Neuronal stem cell (in vitro differentiated cells): ENCODE measurements around the gene CPNE5.

ENCODE experiments used
- DNase-seq: peaks from one replicate; pipeline ENCODE4 v3.0.0-alpha.2; 2013; ENCODE audit warnings: low spot score
- H2AFZ ChIP-seq: one replicate; pipeline ENCODE4 v1.6.1; 2013; ENCODE audit warnings: mild to moderate bottlenecking, low read length, inconsistent platforms
- H2AK5ac ChIP-seq: 2 replicates; pipeline ENCODE4 v1.6.1; 2013; ENCODE audit warnings: low read depth, mild to moderate bottlenecking, inconsistent platforms, low read length, moderate library complexity, mixed read lengths
- H2BK120ac ChIP-seq: 2 replicates; pipeline ENCODE4 v1.6.1; 2013; ENCODE audit warnings: low read depth, mild to moderate bottlenecking, inconsistent platforms, low read length, moderate library complexity, mixed read lengths
- H2BK12ac ChIP-seq: one replicate; pipeline ENCODE4 v1.6.1; 2013; ENCODE audit warnings: low read length, inconsistent platforms
- H2BK15ac ChIP-seq: 2 replicates; pipeline ENCODE4 v1.6.1; 2013; ENCODE audit warnings: mild to moderate bottlenecking, low read length, inconsistent platforms, mixed read lengths
- H2BK5ac ChIP-seq: one replicate; pipeline ENCODE4 v1.6.1; 2013; ENCODE audit warnings: inconsistent platforms, mild to moderate bottlenecking, low read length, moderate library complexity
- H3K14ac ChIP-seq: one replicate; pipeline ENCODE4 v1.6.1; 2013; ENCODE audit warnings: low read length, inconsistent platforms
- H3K18ac ChIP-seq: 2 replicates; pipeline ENCODE4 v1.6.1; 2013; ENCODE audit warnings: low read length, inconsistent platforms
- H3K23ac ChIP-seq: 2 replicates; pipeline ENCODE4 v1.6.1; 2013; ENCODE audit warnings: low read depth, mild to moderate bottlenecking, mixed read lengths, low read length, inconsistent platforms; ENCODE audit not compliant: poor library complexity
- H3K27ac ChIP-seq: replicated peaks from 3 replicates; pipeline ENCODE4 v1.5.1; 2013; ENCODE audit warnings: low read length, inconsistent platforms
- H3K27me3 ChIP-seq, 3 experiments: 2 replicates each; pipeline ENCODE4 v1.6.1; 2013; ENCODE audit warnings: low read length in 3 of 3, mild to moderate bottlenecking in 2 of 3, inconsistent platforms in 1 of 3, low read depth in 1 of 3, mixed read lengths in 1 of 3, moderate library complexity in 1 of 3; ENCODE audit not compliant: control insufficient read depth in 3 of 3, insufficient read depth in 3 of 3
- H3K36me3 ChIP-seq, 2 donors: replicated peaks in 1 of 2; 2 replicates each; pipeline ENCODE4 v1.6.1; 2013; ENCODE audit warnings: low read length in 2 of 2; ENCODE audit not compliant: control insufficient read depth in 2 of 2, insufficient read depth in 2 of 2
- H3K4ac ChIP-seq: 2 replicates; pipeline ENCODE4 v1.6.1; 2013; ENCODE audit warnings: inconsistent platforms, mild to moderate bottlenecking, low read length, moderate library complexity
- H3K4me1 ChIP-seq, 2 donors: 1 replicate in 1 of 2; 2 replicates in 1 of 2; pipeline ENCODE4 v1.6.1; 2013; ENCODE audit warnings: low read length in 2 of 2, low read depth in 1 of 2; ENCODE audit not compliant: control insufficient read depth in 2 of 2, insufficient read depth in 1 of 2
- H3K4me2 ChIP-seq: one replicate; pipeline ENCODE4 v1.6.1; 2013; ENCODE audit warnings: mild to moderate bottlenecking, low read length, inconsistent platforms; ENCODE audit not compliant: insufficient read depth, poor library complexity, severe bottlenecking
- H3K4me3 ChIP-seq, 2 donors: 2 replicates each; pipeline ENCODE4 v1.5.1; 2013; ENCODE audit warnings: low read length in 2 of 2, mild to moderate bottlenecking in 2 of 2, inconsistent platforms in 1 of 2, moderate library complexity in 1 of 2
- H3K79me1 ChIP-seq: one replicate; pipeline ENCODE4 v1.6.1; 2013; ENCODE audit warnings: low read depth, mild to moderate bottlenecking, inconsistent platforms, low read length, moderate library complexity
- H3K9ac ChIP-seq: one replicate; pipeline ENCODE4 v1.6.1; 2013; ENCODE audit warnings: mild to moderate bottlenecking, low read depth, low read length, inconsistent platforms; ENCODE audit not compliant: poor library complexity
- H3K9me3 ChIP-seq, 2 donors: replicated peaks in 1 of 2; 2 replicates each; pipeline versions ENCODE3 to v1.6.1; 2013; ENCODE audit warnings: low read length in 2 of 2, mild to moderate bottlenecking in 2 of 2, inconsistent platforms in 1 of 2, low read depth in 1 of 2, mixed read lengths in 1 of 2, moderate library complexity in 1 of 2; ENCODE audit not compliant: control insufficient read depth in 2 of 2, insufficient read depth in 1 of 2
- H4K8ac ChIP-seq: one replicate; pipeline ENCODE4 v1.6.1; 2013; ENCODE audit warnings: low read depth, mild to moderate bottlenecking, inconsistent platforms, low read length, moderate library complexity
- H4K91ac ChIP-seq: one replicate; pipeline ENCODE4 v1.6.1; 2013; ENCODE audit warnings: low read length, low read depth, mild to moderate bottlenecking, inconsistent platforms; ENCODE audit not compliant: poor library complexity
- WGBS, 2 donors: extraction: QIAGEN DNeasy Blood & Tissue Kit; methylation state at CpG; one replicate each; pipeline ENCODE4 v1.1.7; 2013; ENCODE audit warnings: missing lambda C conversion rate in 2 of 2, mixed read lengths in 1 of 2; ENCODE audit not compliant: insufficient read length in 2 of 2, insufficient replicate concordance in 1 of 2; ENCODE audit errors: extremely low coverage in 2 of 2; 5-methylcytosine and 5-hydroxymethylcytosine counted together

Gene CPNE5

DNA sequence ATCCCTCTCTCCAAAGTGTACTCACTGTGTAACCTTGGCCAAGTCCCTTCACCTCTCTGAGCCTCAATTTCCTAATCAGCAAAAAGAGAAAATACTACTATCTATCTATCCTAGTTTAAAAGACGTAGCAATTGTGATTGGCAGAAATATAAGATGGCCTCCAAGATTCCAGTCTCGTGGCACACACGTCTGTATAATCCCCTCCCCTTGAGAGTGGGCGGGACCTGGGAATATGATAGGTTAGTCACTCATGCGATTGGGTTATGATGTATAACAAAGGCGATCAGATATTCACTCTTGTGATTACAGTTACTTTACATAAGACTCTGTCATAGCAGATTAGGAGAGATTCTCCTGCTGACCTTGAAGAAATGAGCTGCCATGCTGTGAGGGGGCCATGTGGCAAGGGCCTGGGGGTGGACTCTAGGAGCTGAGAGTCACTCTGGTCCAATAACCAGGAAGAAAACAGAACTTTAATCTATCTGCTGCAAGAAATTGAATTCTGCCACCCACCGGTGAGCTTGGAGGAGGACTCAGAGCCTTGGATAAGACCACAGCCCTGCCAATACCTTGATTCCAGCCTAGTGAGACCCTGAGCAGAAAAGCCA lies 6.0 kb downstream of the CPNE5 start:
- H4K8ac ChIP-seq = no peak overlapping the region

DNA sequence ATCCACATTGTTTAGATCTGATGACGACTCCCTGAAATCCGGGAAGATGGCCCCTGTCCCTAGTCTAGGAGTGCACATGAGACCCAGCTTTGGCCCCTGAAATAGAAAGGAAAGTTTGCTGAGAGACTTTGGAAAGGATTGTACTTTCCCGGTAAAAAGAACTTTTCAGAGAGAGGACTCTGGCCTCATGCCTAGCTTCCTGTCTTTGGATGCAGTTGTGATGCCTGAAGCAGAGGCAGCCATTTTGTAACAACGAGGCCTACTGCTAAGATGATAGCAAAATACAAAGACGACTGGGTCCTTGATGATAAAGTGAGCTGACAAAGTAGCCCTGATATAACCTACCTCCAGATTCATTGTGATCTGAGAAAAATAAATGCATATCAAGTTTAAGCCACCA lies 6.9 kb downstream of the CPNE5 start:
- no peak overlapping the region for H3K4ac ChIP-seq
- no peak overlapping the region for H4K91ac ChIP-seq
- no peak overlapping the region for H2BK120ac ChIP-seq
- H3K36me3 ChIP-seq = no peaks in the 10 kb centered on the region
- H2BK12ac ChIP-seq = no peak overlapping the region
- H3K4me3 ChIP-seq = no peak overlapping the region
- no peak overlapping the region for H3K9ac ChIP-seq
- no peak overlapping the region for H2AFZ ChIP-seq
- no peaks in the 10 kb centered on the region for H3K79me1 ChIP-seq
- H4K8ac ChIP-seq = no peak overlapping the region
- no peak overlapping the region for H2BK15ac ChIP-seq
- no peak overlapping the region for H2AK5ac ChIP-seq
- H3K18ac ChIP-seq = no peak overlapping the region
- H3K27me3 ChIP-seq = peaks cover 0 to 18% (median 17%) of the 10 kb centered on the region in 3 experiments
- H3K9me3 ChIP-seq = peaks cover 0 to 3% of the 10 kb centered on the region in 2 donors
- H3K23ac ChIP-seq = no peak overlapping the region
- peaks cover 7 to 16% of the 10 kb centered on the region in 2 donors for H3K4me1 ChIP-seq
- no peak overlapping the region for H3K27ac ChIP-seq
- H3K14ac ChIP-seq = no peak overlapping the region
- DNase-seq = no peak
- no peak overlapping the region for H3K4me2 ChIP-seq
- WGBS, 2 donors = no CpG with 5 or more reads among the region's 5 CpGs
- H2BK5ac ChIP-seq = no peak overlapping the region

More for the DNA sequence above, 6.0 kb downstream of the CPNE5 start:
- no peak overlapping the region for H2BK12ac ChIP-seq
- H3K27me3 ChIP-seq = peaks cover 4 to 28% (median 27%) of the 10 kb centered on the region in 3 experiments
- H2AFZ ChIP-seq = no peak overlapping the region
- peaks cover 2 to 7% of the 10 kb centered on the region in 2 donors for H3K4me1 ChIP-seq
- no peak overlapping the region for H3K27ac ChIP-seq
- no peak overlapping the region for H4K91ac ChIP-seq
- H3K79me1 ChIP-seq = no peaks in the 10 kb centered on the region
- no CpG with 5 or more reads among the region's 7 CpGs for WGBS, 2 donors
- no peak overlapping the region for H3K18ac ChIP-seq
- no peak overlapping the region for H3K14ac ChIP-seq
- H2AK5ac ChIP-seq = no peak overlapping the region
- no peaks in the 10 kb centered on the region for H3K36me3 ChIP-seq
- H2BK5ac ChIP-seq = no peak overlapping the region
- no peak overlapping the region for H2BK120ac ChIP-seq
- H3K4me3 ChIP-seq = no peak overlapping the region
- no peak overlapping the region for H3K23ac ChIP-seq
- H2BK15ac ChIP-seq = no peak overlapping the region
- H3K9ac ChIP-seq = no peak overlapping the region
- H3K9me3 ChIP-seq = peaks cover 0 to 3% of the 10 kb centered on the region in 2 donors
- no peak overlapping the region for H3K4ac ChIP-seq
- H3K4me2 ChIP-seq = no peak overlapping the region
- no peak for DNase-seq

DNA sequence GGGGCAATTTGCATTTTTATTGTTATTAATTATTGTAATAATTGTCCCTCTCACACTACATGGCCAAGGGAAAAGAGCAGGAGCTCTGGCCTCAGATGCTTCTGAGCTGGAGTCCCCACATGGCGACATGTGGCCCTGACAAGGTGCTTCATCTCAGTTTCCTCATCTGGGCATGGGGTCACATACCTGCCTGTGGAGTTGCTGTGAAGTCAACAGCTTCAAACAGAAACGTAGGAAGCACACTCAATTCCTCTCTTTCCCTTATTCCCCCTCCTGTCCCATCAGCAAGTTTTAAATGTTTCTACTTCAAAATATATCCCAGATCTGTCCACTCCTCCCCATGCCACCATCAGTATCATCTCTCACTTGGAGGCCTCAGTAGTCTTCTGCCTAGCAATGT lies 8.7 kb downstream of the CPNE5 start:
- Histone ChIP-seq H3K23ac (no peak overlapping the region), H3K9ac (no peak overlapping the region), H4K91ac (no peak overlapping the region), H3K27ac (no peak overlapping the region), H3K4me3 (no peak overlapping the region), H4K8ac (no peak overlapping the region), H3K79me1 (no peaks in the 10 kb centered on the region), H3K27me3 (peaks cover 0 to 6% (median 0%) of the 10 kb centered on the region in 3 experiments), H2BK12ac (no peak overlapping the region), H2BK15ac (no peak overlapping the region), H2BK5ac (no peak overlapping the region), H3K18ac (no peak overlapping the region), H2AK5ac (no peak overlapping the region), H3K36me3 (no peaks in the 10 kb centered on the region), H3K4me2 (no peak overlapping the region), H2BK120ac (no peak overlapping the region), H3K9me3 (peaks cover 0 to 3% of the 10 kb centered on the region in 2 donors), H3K4me1 (peaks cover 7 to 29% of the 10 kb centered on the region in 2 donors), H3K4ac (no peak overlapping the region), H2AFZ (no peak overlapping the region), H3K14ac (no peak overlapping the region)
- no peak for DNase-seq
- no CpG with 5 or more reads among the region's 2 CpGs for WGBS, 2 donors

DNA sequence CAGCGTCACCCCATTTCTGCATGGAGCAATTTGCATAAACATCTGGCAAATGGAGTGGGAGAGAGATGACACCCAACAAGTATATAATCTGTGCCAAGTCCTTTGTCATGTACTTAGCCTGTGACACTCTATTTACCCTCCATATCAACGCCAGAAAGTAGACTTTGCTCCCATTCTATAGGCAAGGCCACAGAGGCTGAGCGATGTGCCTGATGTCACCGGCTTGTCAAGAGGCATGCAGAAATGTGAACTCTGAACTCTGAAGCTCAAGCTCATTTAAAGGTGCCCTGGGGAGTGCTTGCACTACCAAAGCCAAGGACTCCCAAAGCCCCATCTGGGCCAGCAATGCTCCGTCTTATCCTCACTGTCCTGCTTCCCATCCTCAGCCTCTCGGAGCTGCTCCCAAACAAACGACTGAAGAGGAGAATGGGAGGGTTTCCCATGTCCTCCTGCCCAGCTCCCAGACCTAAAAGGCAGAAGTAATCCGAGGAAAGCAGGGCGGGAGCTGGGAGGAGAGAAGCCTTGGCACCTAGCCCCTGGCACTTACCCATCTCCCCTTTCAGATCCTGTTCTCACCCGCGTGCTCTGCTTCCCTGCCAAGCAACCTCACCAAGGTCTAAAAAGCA lies 9.2 kb downstream of the CPNE5 start:
- Histone ChIP-seq H3K27me3 (peaks cover 0 to 2% (median 0%) of the 10 kb centered on the region in 3 experiments), H2BK120ac (no peak overlapping the region), H3K4me3 (no peak overlapping the region), H3K14ac (no peak overlapping the region), H3K9me3 (peaks cover 0 to 3% of the 10 kb centered on the region in 2 donors), H3K4ac (no peak overlapping the region), H3K27ac (no peak overlapping the region), H3K4me1 (peaks cover 7 to 31% of the 10 kb centered on the region in 2 donors), H2AK5ac (no peak overlapping the region), H4K91ac (no peak overlapping the region), H2BK5ac (peak overlapping the region; percentile 4), H2BK15ac (no peak overlapping the region), H3K79me1 (no peaks in the 10 kb centered on the region), H3K4me2 (no peak overlapping the region), H2AFZ (no peak overlapping the region), H2BK12ac (no peak overlapping the region), H4K8ac (no peak overlapping the region), H3K23ac (no peak overlapping the region), H3K18ac (no peak overlapping the region), H3K36me3 (no peaks in the 10 kb centered on the region), H3K9ac (no peak overlapping the region)
- no CpG with 5 or more reads among the region's 11 CpGs for WGBS, 2 donors
- no peak for DNase-seq
